HUDEP-2 (cell line): ENCODE data around the gene FBXL14.

Experiments used
- DNase-seq, 76 experiments: peaks; one replicate each; lab custom pipeline; 2025; ENCODE audit not compliant: unreplicated experiment in 76 of 76; lab: John Stamatoyannopoulos, UW

The FBXL14 gene

GRCh38 chr12:1594261-1595025 lies at the start of gene FBXL14:
TSS of gene FBXL14 (minus strand) at chr12:1594581. CDS start at chr12:1594066, 515 bp downstream.
- DNase-seq, result peak in 74 of 76 experiments; percentile 44 to 89 (median 77)

- DNase-seq, result no peak
Measured at GRCh38 chr12:1643905-1644533, 49.6 kb upstream of the FBXL14 start.

- DNase-seq, result no peak
Measured at GRCh38 chr12:1643043-1643442, 48.7 kb upstream of the FBXL14 start.

- no peak for DNase-seq
Measured at GRCh38 chr12:1642513-1642912, 48.1 kb upstream of the FBXL14 start.

GRCh38 chr12:1640328-1641234 lies 46.2 kb upstream of the FBXL14 start:
- DNase-seq, result no peak

GRCh38 chr12:1639538-1639937 lies 45.2 kb upstream of the FBXL14 start:
- no peak for DNase-seq

GRCh38 chr12:1638203-1638602 lies 43.8 kb upstream of the FBXL14 start:
- no peak for DNase-seq

GRCh38 chr12:1635301-1636095 lies 41.1 kb upstream of the FBXL14 start:
- DNase-seq, result no peak

GRCh38 chr12:1634590-1635191 lies 40.3 kb upstream of the FBXL14 start:
- peak in 67 of 76 experiments; percentile 9 to 82 (median 59) for DNase-seq

GRCh38 chr12:1634149-1634548 lies 39.8 kb upstream of the FBXL14 start:
- DNase-seq, result no peak

GRCh38 chr12:1633459-1633858 lies 39.1 kb upstream of the FBXL14 start:
- no peak for DNase-seq

GRCh38 chr12:1632702-1633101 lies 38.3 kb upstream of the FBXL14 start:
- no peak for DNase-seq

GRCh38 chr12:1630827-1631591 lies 36.6 kb upstream of the FBXL14 start:
- DNase-seq, result no peak

- DNase-seq, result peak in 9 of 76 experiments; percentile 11 to 25 (median 15)
Measured at GRCh38 chr12:1630133-1630826, 35.9 kb upstream of the FBXL14 start.

- no peak for DNase-seq
Measured at GRCh38 chr12:1629338-1630132, 35.2 kb upstream of the FBXL14 start.

GRCh38 chr12:1628666-1629337 lies 34.4 kb upstream of the FBXL14 start, which contains the start of gene WNT5B:
TSS of gene WNT5B (plus strand) at chr12:1629231. CDS start at chr12:1631355, 2,124 bp downstream.
- DNase-seq, result no peak

GRCh38 chr12:1622406-1622805 lies 28.0 kb upstream of the FBXL14 start:
- no peak for DNase-seq
